Left lung (tissue), 10 donors: ENCODE measurements around the gene DBNDD1. TPM values are rescaled to one million over a fixed set of nuclear protein-coding genes. Genes with fewer than 3 reads are reported as not detected.

Source experiments
- ATAC-seq: fragments of 200-7000 bp; cut with Tn5 transposase; one replicate; pipeline ENCODE4 v1.9.1; 2020; ENCODE audit warnings: moderate library complexity
- DNase-seq, 4 donors: peaks; one replicate each; pipeline ENCODE4 v3.0.0-alpha.2; 2013 to 2020
- H3K27ac ChIP-seq, 2 donors: fragments of 200-600 bp; sonication (generic) in 1 of 2; one replicate each; pipeline versions ENCODE4 v1.5.0 to v1.8.0; 2020 to 2021
- H3K27me3 ChIP-seq, 2 donors: fragments of 200-600 bp; sonication (generic) in 1 of 2; one replicate each; pipeline versions ENCODE4 v1.5.0 to v1.8.0; 2020 to 2021
- H3K36me3 ChIP-seq, 2 donors: fragments of 200-600 bp; sonication (generic) in 1 of 2; one replicate each; pipeline versions ENCODE4 v1.5.0 to v1.8.0; 2020 to 2021
- H3K4me1 ChIP-seq, 2 donors: fragments of 200-600 bp; one replicate each; pipeline ENCODE4 v1.8.0; 2021
- H3K4me3 ChIP-seq, 2 donors: fragments of 200-600 bp; sonication (generic) in 1 of 2; one replicate each; pipeline versions ENCODE4 v1.5.0 to v1.8.0; 2020 to 2021; ENCODE audit warnings: mild to moderate bottlenecking in 1 of 2
- H3K9me3 ChIP-seq, 2 donors: fragments of 200-600 bp; sonication (generic) in 1 of 2; one replicate each; pipeline versions ENCODE4 v1.5.0 to v1.8.0; 2020 to 2021
- CTCF ChIP-seq, 2 donors: fragments of 200-600 bp; sonication (generic) in 1 of 2; IDR thresholded peaks; one replicate each; pipeline versions ENCODE4 v1.5.0 to v1.8.0; 2021; ENCODE audit warnings: antibody characterized with exemption in 2 of 2
- intact Hi-C, 2 donors: fragments of 100-400 bp; cut with DNase I; formaldehyde crosslinking; loops; one replicate each; pipeline versions ENCODE4 v1.11.2 to v1.14.2; 2022
- polyA plus RNA-seq, 6 donors: library from polyadenylated mRNA; unstranded; fragments of 120-200 nt; gene quantifications; one replicate each; pipeline ENCODE4 v1.2.1, GENCODE V29; 2013; ENCODE audit not compliant: insufficient read length in 6 of 6
- total RNA-seq, 2 donors: library from RNA; stranded (reverse); fragmentation: NEBNext Ultra II Directional; extraction: Animal tissue kit (Norgen Biotek cat#: 25700); gene quantifications; one replicate each; pipeline ENCODE4 v1.2.1, GENCODE V29; 2021
- donor health status: DM: no; HTN: yes; CAD: no.
- donor health status: DM: no; HTN: no; CAD: no.

Gene DBNDD1
- total and polyA plus RNA-seq, 8 donors, result 6.4 to 20.6 (median 7.8) TPM

GRCh38 chr16:90044111-90044551, 24.9 kb upstream of the DBNDD1 start:
- Histone ChIP-seq H3K36me3 (peaks cover 0 to 44% of the 10 kb centered on the region in 2 donors), H3K27me3 (peaks cover 0 to 25% of the 10 kb centered on the region in 2 donors), H3K9me3 (no peaks in the 10 kb centered on the region), H3K27ac (no peak overlapping the region), H3K4me3 (no peak overlapping the region), H3K4me1 (peaks cover 12 to 13% of the 10 kb centered on the region in 2 donors)
- TF ChIP-seq CTCF (IDR thresholded peaks at IDR 0.05), result no peak
- intact Hi-C loops, result no loop called here
- peak; percentile 73 for ATAC-seq
- peak in 2 of 4 donors; percentile 67 to 82 for DNase-seq

GRCh38 chr16:90043526-90043925, 24.3 kb upstream of the DBNDD1 start:
- peaks cover 0 to 50% of the 10 kb centered on the region in 2 donors for H3K36me3 ChIP-seq
- intact Hi-C loops, result no loop called here
- H3K9me3 ChIP-seq, result no peaks in the 10 kb centered on the region
- ATAC-seq, result no peak
- H3K4me3 ChIP-seq, result no peak overlapping the region
- peaks cover 12 to 13% of the 10 kb centered on the region in 2 donors for H3K4me1 ChIP-seq
- TF ChIP-seq CTCF (IDR thresholded peaks at IDR 0.05), result no peak
- no peak for DNase-seq
- peaks cover 0 to 22% of the 10 kb centered on the region in 2 donors for H3K27me3 ChIP-seq
- no peak overlapping the region for H3K27ac ChIP-seq

- Histone ChIP-seq H3K36me3 (peaks cover 0 to 55% of the 10 kb centered on the region in 2 donors), H3K4me1 (peaks cover 12 to 13% of the 10 kb centered on the region in 2 donors), H3K9me3 (no peaks in the 10 kb centered on the region), H3K4me3 (no peak overlapping the region), H3K27ac (no peak overlapping the region), H3K27me3 (peaks cover 0 to 17% of the 10 kb centered on the region in 2 donors)
- DNase-seq, result peak in 1 of 4 donors; percentile 66
- TF ChIP-seq CTCF (IDR thresholded peaks at IDR 0.05), result no peak
- intact Hi-C loops, result no loop called here
- no peak for ATAC-seq
Measured at GRCh38 chr16:90042946-90043514, 23.8 kb upstream of the DBNDD1 start.

GRCh38 chr16:90041896-90042473, 22.7 kb upstream of the DBNDD1 start:
- no peaks in the 10 kb centered on the region for H3K9me3 ChIP-seq
- no peak for TF ChIP-seq CTCF (IDR thresholded peaks at IDR 0.05)
- H3K4me3 ChIP-seq, result no peak overlapping the region
- intact Hi-C loops, result no loop called here
- peaks cover 0 to 65% of the 10 kb centered on the region in 2 donors for H3K36me3 ChIP-seq
- peaks cover 8% of the 10 kb centered on the region in 2 donors for H3K4me1 ChIP-seq
- no peak overlapping the region for H3K27ac ChIP-seq
- peak in 1 of 4 donors; percentile 41 for DNase-seq
- no peak for ATAC-seq
- H3K27me3 ChIP-seq, result peaks cover 0 to 10% of the 10 kb centered on the region in 2 donors

- TF ChIP-seq CTCF (IDR thresholded peaks at IDR 0.05), result no peak
- Histone ChIP-seq H3K36me3 (peaks cover 0 to 81% of the 10 kb centered on the region in 2 donors), H3K9me3 (no peaks in the 10 kb centered on the region), H3K27me3 (no peaks in the 10 kb centered on the region), H3K27ac (no peak overlapping the region), H3K4me1 (no peaks in the 10 kb centered on the region), H3K4me3 (no peak overlapping the region)
- no peak for ATAC-seq
- intact Hi-C loops, result no loop called here
- peak in 1 of 4 donors; percentile 67 for DNase-seq
Measured at GRCh38 chr16:90040152-90041023, 21.1 kb upstream of the DBNDD1 start.
